ENCODE data around the gene SLC35A4. TPM values are rescaled to one million over a fixed set of nuclear protein-coding genes. Genes with fewer than 3 reads are reported as not detected.
A peak's percentile ranks its signal among the peaks of the same experiment; 100 is the strongest.
"Not testable (repeated sequence)": the region's sequence is repeated elsewhere in the genome, so short reads cannot be mapped to it uniquely, and the experiment has no call there.

Gene SLC35A4
- total and polyA plus RNA-seq, 2 of the 8 experiments (the other 6 are each of a cell fraction or from before 2014, with no cell fraction given), result 78.6 to 133 TPM

DNA sequence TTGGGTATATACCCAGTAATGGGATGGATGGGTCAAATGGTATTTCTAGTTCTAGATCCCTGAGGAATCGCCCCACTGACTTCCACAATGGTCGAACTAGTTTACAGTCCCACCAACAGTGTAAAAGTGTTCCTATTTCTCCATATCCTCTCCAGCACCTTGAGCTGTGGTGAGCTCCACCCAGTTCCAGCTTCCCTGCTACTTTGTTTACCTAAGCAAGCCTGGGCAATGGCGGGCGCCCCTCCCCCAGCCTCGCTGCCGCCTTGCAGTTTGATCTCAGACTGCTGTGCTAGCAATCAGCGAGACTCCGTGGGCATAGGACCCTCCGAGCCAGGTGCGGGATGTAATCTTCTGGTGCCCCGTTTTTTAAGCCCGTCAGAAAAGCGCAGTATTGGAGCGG, 28.4 kb downstream of the SLC35A4 start:
- H2AK5ac ChIP-seq (ENCODE audit: low read depth, low read length); H3K79me2 ChIP-seq (ENCODE audit: control insufficient read depth in 1 of 2, insufficient read depth in 2 of 2, low read length in 2 of 2); H3K18ac ChIP-seq (ENCODE audit: extremely low read depth, low read length); H2BK5ac ChIP-seq (ENCODE audit: low read depth, low read length); H3K4me1 ChIP-seq (replicated peaks in 1 of 4; ENCODE audit: control insufficient read depth in 3 of 4, insufficient read depth in 4 of 4, low read length in 3 of 4); H3K23me2 ChIP-seq (ENCODE audit: low read depth, low read length); H2BK20ac ChIP-seq (ENCODE audit: low read length); H4K20me1 ChIP-seq (replicated peaks in 1 of 2; ENCODE audit: control insufficient read depth in 1 of 2, insufficient read depth in 2 of 2, low read length in 2 of 2); H4K8ac ChIP-seq (ENCODE audit: extremely low read depth, insufficient read depth, low read length); H4K5ac ChIP-seq (ENCODE audit: insufficient read length, low read depth, low read length); H3K56ac ChIP-seq (replicated peaks; ENCODE audit: insufficient read length, low read depth, low read length); FAIRE-seq; H3K27me3 ChIP-seq (replicated peaks in 1 of 4; ENCODE audit: control insufficient read depth in 3 of 4, extremely low read depth in 1 of 4, insufficient read depth in 3 of 4, low read length in 3 of 4); H3K4ac ChIP-seq (replicated peaks; ENCODE audit: insufficient read length, low read depth, low read length); H4K91ac ChIP-seq (replicated peaks; ENCODE audit: insufficient read length, low read length); H3K23ac ChIP-seq (ENCODE audit: insufficient read length); H3K4me2 ChIP-seq (ENCODE audit: insufficient read depth in 1 of 2, low read depth in 2 of 2, low read length in 2 of 2); H2BK120ac ChIP-seq (replicated peaks; ENCODE audit: low read depth, low read length); H3K9ac ChIP-seq (replicated peaks in 1 of 4; ENCODE audit: extremely low read depth in 1 of 4, low read depth in 3 of 4, low read length in 3 of 4); H3K14ac ChIP-seq (ENCODE audit: insufficient read length); H2BK12ac ChIP-seq (ENCODE audit: low read depth, low read length); H3K79me1 ChIP-seq (ENCODE audit: low read depth, low read length); H2AFZ ChIP-seq (ENCODE audit: low read length); DNase-seq (ENCODE audit: low read depth in 1 of 2, low spot score in 2 of 2); H3K9me3 ChIP-seq (ENCODE audit: insufficient read depth in 2 of 2, low read depth in 1 of 2, low read length in 1 of 2); H3K36me3 ChIP-seq (ENCODE audit: control insufficient read depth in 2 of 4, insufficient read depth in 4 of 4, low read length in 3 of 4); H3K27ac ChIP-seq (ENCODE audit: low read depth, low read length); CTCF ChIA-PET (ENCODE audit: partially characterized antibody); H2BK15ac ChIP-seq (ENCODE audit: low read length): not testable (repeated sequence)
- 69% methylated on average over 8 of the region's 14 CpGs; no CpG with 5 or more reads in 1 of the 2 experiments for WGBS, 2 experiments (ENCODE audit: extremely low coverage in 1 of 2, insufficient coverage in 1 of 2, insufficient read length in 1 of 2, insufficient replicate concordance in 2 of 2, low coverage in 1 of 2, low lambda C conversion rate in 2 of 2, missing lambda C conversion rate in 1 of 2)
- peak overlapping the region in 1 of 4 experiments; percentile 16; a peak in 1 of 8 replicates for H3K4me3 ChIP-seq (ENCODE audit: extremely low read depth in 1 of 4, insufficient read depth in 2 of 4, low read depth in 3 of 4, low read length in 4 of 4)
- POLR2A ChIA-PET (ENCODE audit: partially characterized antibody), result interaction anchor here (0.6 to 1.8 kb wide), 3 partner anchors 35 to 552 kb away, joined by 3 to 6 read pairs (median 4); partner anchors contain the start of genes EIF4EBP3 and SRA1
